HG03108 (cell line): ENCODE results near the gene ZNF35.

Experiments used
- ATAC-seq: cut with Tn5 transposase; IDR thresholded peaks from one replicate; pipeline ENCODE4 v1.9.1; 2021; ENCODE audit warnings: moderate library complexity; ENCODE audit not compliant: unreplicated experiment

The ZNF35 gene

DNA sequence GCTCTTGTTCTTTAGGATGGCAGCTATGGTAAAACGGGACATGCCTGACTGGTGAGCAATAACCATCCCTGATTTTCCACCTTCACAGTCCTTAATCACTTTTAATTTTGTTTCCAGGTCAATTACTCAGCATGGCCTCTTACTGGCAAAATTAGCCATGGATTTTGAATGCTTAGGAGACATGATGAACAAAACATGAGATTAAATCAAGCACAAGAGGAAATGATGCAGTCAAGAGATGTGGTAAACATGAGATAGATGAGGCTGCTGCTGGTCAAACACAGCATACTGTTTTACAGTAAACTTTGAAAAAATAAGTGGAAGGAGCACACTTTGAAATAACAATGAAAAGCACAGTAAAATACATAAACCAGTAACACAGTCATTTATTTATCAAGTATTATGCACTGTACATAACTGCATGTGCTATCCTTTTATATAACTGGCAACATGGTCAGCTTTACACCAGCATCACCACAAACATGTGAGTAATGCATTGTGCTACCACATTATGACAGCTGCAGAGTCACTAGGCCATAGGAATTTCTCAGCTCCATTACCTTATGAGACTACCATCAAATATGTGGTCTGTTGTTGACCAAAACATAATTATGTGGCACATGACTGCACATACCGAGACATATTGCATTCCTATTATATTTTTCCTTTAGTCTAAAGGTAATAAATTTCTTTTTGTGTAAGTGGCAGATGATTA lies 33.8 kb downstream of the ZNF35 start:
- ATAC-seq, result no peak

- ATAC-seq, result peak; percentile 86
Observed at GRCh38 chr3:44685128-44685800, 36.7 kb downstream of the ZNF35 start.

DNA sequence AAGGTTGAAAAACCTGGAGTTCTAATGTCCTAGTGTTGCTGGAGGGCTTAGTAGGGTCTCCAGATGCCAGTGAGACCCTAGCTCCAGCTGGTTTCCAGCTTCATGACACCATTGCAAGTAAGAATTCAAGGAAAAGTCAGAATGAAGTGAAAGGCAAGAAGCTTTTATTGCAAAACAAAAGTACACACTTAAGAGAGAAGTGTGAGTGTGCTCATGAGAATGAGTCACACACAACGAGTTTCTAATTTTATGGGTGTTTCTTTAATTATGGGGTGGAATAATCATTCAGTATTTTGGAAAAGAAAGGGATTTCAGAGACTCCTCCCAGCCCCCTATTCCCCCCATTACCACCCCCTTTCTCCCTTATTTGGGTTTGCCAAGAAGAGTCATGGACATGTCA lies 39.4 kb downstream of the ZNF35 start:
- ATAC-seq, result no peak
